Thyroid gland (tissue), 4 donors: ENCODE results near the gene SPEG.

Experiments
- POLR2A ChIP-seq, 2 donors: fragments of 450-650 bp; IDR thresholded peaks; one replicate each; pipeline ENCODE4 v1.6.1; 2017; ENCODE audit warnings: antibody characterized with exemption in 2 of 2, mild to moderate bottlenecking in 2 of 2, moderate library complexity in 1 of 2
- TF ChIP-seq, protein P1 (sequence below), 6 experiments: fragments of 200-600 bp in 3 of 6; fragments of 450-650 bp in 3 of 6; sonication (generic) in 3 of 6; IDR thresholded peaks; one replicate each; pipeline ENCODE4 v1.5.1; 2016 to 2019; ENCODE audit warnings: antibody characterized with exemption in 6 of 6, mild to moderate bottlenecking in 2 of 6, inconsistent platforms in 1 of 6, moderate library complexity in 1 of 6

- no peak for TF ChIP-seq POLR2A (IDR thresholded peaks at IDR 0.05)
- TF ChIP-seq, protein P1, sequence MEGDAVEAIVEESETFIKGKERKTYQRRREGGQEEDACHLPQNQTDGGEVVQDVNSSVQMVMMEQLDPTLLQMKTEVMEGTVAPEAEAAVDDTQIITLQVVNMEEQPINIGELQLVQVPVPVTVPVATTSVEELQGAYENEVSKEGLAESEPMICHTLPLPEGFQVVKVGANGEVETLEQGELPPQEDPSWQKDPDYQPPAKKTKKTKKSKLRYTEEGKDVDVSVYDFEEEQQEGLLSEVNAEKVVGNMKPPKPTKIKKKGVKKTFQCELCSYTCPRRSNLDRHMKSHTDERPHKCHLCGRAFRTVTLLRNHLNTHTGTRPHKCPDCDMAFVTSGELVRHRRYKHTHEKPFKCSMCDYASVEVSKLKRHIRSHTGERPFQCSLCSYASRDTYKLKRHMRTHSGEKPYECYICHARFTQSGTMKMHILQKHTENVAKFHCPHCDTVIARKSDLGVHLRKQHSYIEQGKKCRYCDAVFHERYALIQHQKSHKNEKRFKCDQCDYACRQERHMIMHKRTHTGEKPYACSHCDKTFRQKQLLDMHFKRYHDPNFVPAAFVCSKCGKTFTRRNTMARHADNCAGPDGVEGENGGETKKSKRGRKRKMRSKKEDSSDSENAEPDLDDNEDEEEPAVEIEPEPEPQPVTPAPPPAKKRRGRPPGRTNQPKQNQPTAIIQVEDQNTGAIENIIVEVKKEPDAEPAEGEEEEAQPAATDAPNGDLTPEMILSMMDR (IDR thresholded peaks at IDR 0.05): no peak
Observed at GRCh38 chr2:219499555-219499954, 64.9 kb downstream of the SPEG start.
